Measurements from ENCODE around the gene ST3GAL4. TPM values are rescaled to one million over a fixed set of nuclear protein-coding genes. Genes with fewer than 3 reads are reported as not detected.

ST3GAL4 gene
- total RNA-seq, 4 donors from 2014 or later = 3.4 to 12.4 (median 9.6) TPM

DNA sequence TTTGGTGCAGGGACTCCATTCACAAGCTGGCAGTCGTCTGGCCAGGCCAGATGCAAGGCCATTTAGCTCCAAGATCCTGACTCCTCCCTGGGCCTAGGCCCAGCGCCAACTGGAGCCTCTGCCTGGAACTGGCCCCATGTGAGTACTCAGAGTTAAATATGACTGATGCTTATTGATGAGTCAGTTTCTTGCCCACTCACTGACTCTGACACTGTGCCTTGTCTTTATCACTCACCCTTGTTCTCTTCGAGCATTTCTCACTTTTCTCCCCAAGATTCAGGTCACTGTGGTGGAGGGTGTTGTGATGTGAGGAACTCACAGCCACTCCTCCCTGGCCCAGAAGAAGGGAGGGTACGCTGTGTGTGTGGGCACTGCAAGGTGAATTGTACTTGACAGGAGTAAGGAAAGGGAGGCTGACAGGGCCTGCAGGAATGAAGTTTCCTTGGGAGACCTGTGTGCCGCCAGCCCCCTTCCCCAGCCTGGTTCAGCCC lies 23.2 kb upstream of the ST3GAL4 start:
- H3K4me1 ChIP-seq = peaks cover 10 to 30% of the 10 kb centered on the region in 2 donors
- no peaks in the 10 kb centered on the region for H3K9me3 ChIP-seq
- no peak overlapping the region for H3K4me3 ChIP-seq
- H3K36me3 ChIP-seq = no peaks in the 10 kb centered on the region
- TF ChIP-seq, protein P1, sequence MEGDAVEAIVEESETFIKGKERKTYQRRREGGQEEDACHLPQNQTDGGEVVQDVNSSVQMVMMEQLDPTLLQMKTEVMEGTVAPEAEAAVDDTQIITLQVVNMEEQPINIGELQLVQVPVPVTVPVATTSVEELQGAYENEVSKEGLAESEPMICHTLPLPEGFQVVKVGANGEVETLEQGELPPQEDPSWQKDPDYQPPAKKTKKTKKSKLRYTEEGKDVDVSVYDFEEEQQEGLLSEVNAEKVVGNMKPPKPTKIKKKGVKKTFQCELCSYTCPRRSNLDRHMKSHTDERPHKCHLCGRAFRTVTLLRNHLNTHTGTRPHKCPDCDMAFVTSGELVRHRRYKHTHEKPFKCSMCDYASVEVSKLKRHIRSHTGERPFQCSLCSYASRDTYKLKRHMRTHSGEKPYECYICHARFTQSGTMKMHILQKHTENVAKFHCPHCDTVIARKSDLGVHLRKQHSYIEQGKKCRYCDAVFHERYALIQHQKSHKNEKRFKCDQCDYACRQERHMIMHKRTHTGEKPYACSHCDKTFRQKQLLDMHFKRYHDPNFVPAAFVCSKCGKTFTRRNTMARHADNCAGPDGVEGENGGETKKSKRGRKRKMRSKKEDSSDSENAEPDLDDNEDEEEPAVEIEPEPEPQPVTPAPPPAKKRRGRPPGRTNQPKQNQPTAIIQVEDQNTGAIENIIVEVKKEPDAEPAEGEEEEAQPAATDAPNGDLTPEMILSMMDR (IDR thresholded peaks at IDR 0.05 in 4 of 5, conservative IDR thresholded peaks at IDR 0.05 in 1 of 5) = no peak
- no peak for TF ChIP-seq POLR2A (IDR thresholded peaks at IDR 0.05)
- DNase-seq (peak; percentile 45 to 79), ATAC-seq (peak; percentile 84 to 85)
- no peaks in the 10 kb centered on the region for H3K27me3 ChIP-seq
- peak overlapping the region in 3 of 4 donors; percentile 24 to 60 (median 55) for H3K27ac ChIP-seq
- in situ Hi-C loops (cut with MboI; ENCODE audit: low sequenced_read_pairs in 4 of 4) (no loop called here), intact Hi-C loops (cut with DNase I; ENCODE audit: low total_unique reads) (no loop called here)

DNA sequence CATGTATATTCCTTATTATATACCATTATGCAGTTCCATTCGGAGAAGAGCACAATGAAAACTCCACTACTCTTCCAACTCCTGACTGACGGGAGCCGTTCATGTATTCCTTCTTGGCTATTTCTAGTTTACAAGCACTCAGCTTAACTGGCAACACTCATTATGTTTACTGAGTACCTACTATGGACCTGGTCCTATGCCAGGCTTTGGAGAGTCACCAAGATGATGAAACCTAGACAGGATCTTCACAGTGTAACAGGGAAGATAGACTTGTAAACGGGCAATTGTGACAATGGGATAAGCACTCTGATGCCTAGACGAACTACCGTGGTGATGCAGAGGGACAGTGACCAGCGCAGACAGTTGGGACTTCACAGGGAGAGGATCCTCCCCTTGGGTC lies 22.3 kb upstream of the ST3GAL4 start:
- no peaks in the 10 kb centered on the region for H3K36me3 ChIP-seq
- H3K4me3 ChIP-seq = no peak overlapping the region
- DNase-seq (no peak), ATAC-seq (peak in 1 of 2 donors; percentile 21)
- in situ Hi-C loops (cut with MboI; ENCODE audit: low sequenced_read_pairs in 4 of 4) (no loop called here), intact Hi-C loops (cut with DNase I; ENCODE audit: low total_unique reads) (no loop called here)
- H3K27me3 ChIP-seq = no peaks in the 10 kb centered on the region
- H3K4me1 ChIP-seq = peaks cover 10 to 30% of the 10 kb centered on the region in 2 donors
- H3K27ac ChIP-seq = no peak overlapping the region
- no peaks in the 10 kb centered on the region for H3K9me3 ChIP-seq
- TF ChIP-seq, protein P1 (IDR thresholded peaks at IDR 0.05 in 4 of 5, conservative IDR thresholded peaks at IDR 0.05 in 1 of 5) = no peak
- no peak for TF ChIP-seq POLR2A (IDR thresholded peaks at IDR 0.05)

- Histone ChIP-seq H3K27ac (peak overlapping the region in 2 of 4 donors; percentile 54 to 69), H3K27me3 (no peaks in the 10 kb centered on the region), H3K4me1 (peaks cover 16 to 34% of the 10 kb centered on the region in 2 donors), H3K4me3 (no peak overlapping the region), H3K9me3 (no peaks in the 10 kb centered on the region), H3K36me3 (peaks cover 0 to 12% of the 10 kb centered on the region in 2 donors)
- in situ Hi-C loops (cut with MboI; ENCODE audit: low sequenced_read_pairs in 4 of 4) = no loop called here
- no peak for TF ChIP-seq POLR2A (IDR thresholded peaks at IDR 0.05)
- TF ChIP-seq, protein P1 (IDR thresholded peaks at IDR 0.05 in 4 of 5, conservative IDR thresholded peaks at IDR 0.05 in 1 of 5) = no peak
- ATAC-seq (peak in 1 of 2 donors; percentile 48), DNase-seq (no peak)
- intact Hi-C loops (cut with DNase I; ENCODE audit: low total_unique reads) = no loop called here
Measured at GRCh38 chr11:126334659-126335462, 20.6 kb upstream of the ST3GAL4 start.

DNA sequence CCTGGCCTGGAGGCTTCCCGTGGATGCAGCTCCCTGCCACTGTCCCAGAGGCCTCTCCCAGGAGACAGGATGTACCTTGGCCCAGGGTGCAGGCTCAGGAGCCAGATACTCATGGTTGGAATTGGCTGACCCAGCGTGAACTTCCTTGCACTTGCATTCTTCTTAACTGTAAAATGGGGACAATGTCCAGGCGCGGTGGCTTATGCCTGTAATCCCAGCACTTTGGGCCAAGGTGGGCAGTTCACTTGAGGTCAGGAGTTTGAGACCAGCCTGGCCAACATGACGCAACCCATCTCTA lies 20.1 kb upstream of the ST3GAL4 start:
- no peaks in the 10 kb centered on the region for H3K9me3 ChIP-seq
- H3K36me3 ChIP-seq = peaks cover 0 to 12% of the 10 kb centered on the region in 2 donors
- intact Hi-C loops (cut with DNase I; ENCODE audit: low total_unique reads) = no loop called here
- DNase-seq (peak; percentile 45 to 56), ATAC-seq (peak in 1 of 2 donors; percentile 71)
- peaks cover 21 to 38% of the 10 kb centered on the region in 2 donors for H3K4me1 ChIP-seq
- no peaks in the 10 kb centered on the region for H3K27me3 ChIP-seq
- in situ Hi-C loops (cut with MboI; ENCODE audit: low sequenced_read_pairs in 4 of 4) = no loop called here
- peak overlapping the region in 1 of 4 donors; percentile 69 for H3K27ac ChIP-seq
- no peak overlapping the region for H3K4me3 ChIP-seq
- TF ChIP-seq POLR2A (IDR thresholded peaks at IDR 0.05) = no peak
- TF ChIP-seq, protein P1 (IDR thresholded peaks at IDR 0.05 in 4 of 5, conservative IDR thresholded peaks at IDR 0.05 in 1 of 5) = no peak

All from gastrocnemius medialis (tissue), 4 donors.